ENCODE measurements around the gene RRH.
"Not testable (repeated sequence)": the region's sequence is repeated elsewhere in the genome, so short reads cannot be mapped to it uniquely, and the experiment has no call there.

Gene RRH, protein sequence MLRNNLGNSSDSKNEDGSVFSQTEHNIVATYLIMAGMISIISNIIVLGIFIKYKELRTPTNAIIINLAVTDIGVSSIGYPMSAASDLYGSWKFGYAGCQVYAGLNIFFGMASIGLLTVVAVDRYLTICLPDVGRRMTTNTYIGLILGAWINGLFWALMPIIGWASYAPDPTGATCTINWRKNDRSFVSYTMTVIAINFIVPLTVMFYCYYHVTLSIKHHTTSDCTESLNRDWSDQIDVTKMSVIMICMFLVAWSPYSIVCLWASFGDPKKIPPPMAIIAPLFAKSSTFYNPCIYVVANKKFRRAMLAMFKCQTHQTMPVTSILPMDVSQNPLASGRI

DNA sequence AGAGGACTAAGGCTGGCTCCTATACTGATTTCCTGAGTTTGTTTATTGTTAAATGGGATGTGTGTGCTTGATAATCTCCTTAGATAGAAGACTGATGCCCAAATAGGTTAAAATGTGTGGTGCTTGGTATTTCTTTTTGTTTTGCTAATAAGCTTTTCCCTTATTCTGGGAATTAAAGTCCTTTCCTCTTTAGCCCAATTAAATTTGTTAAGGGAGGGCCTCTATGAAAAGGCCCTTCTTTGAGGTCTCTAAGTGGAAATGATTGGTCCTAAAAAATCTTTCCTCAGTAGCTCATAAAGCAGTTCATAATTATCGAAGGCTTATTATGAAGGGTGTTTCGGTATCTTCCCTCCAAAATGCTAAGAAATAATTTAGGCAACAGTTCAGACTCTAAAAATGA is at the start of gene RRH:
TSS of gene RRH (plus strand) at position 301 of the 400 bp plus-strand sequence. CDS start at position 357, 56 bp downstream.
- no peak for DNase-seq (ENCODE audit: low read depth)

DNA sequence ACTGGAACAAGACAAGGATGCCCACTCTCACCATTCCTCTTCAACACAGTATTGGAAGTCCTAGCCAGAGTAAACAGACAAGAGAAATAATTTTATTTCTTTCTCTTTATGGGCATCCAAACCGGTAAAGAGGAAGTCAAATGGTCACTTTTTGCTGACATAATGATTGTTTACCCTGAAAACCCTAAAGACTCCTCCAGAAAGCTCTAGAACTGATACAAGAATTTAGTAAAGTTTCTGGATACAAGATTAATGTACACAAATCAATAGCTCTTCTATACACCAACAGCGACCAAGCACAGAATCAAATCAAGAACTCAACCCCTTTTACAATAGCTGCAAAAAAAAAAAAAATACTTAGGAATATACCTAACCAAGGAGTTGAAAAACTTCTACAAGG is 45.7 kb upstream of the RRH start:
- DNase-seq (ENCODE audit: low read depth) = not testable (repeated sequence)

DNA sequence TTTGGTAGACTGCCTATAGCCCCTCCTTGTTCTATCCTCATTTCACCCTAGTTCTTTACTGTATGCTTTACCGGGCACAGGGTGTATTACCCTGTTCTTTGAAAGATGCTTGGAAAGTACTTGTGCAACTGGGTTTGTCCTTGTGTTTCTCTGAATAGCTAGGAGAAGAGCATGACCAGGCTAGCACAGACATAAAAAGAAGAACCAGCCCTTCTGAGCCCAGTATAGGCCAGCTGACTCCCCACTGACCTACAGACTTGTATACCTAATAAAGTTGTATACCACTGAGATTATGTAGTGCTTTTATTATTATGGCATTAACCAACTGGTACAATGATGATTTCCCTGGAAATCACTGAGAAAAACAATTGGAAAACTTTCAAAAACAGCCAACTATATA is 40.9 kb upstream of the RRH start:
- no peak for DNase-seq (ENCODE audit: low read depth)

DNA sequence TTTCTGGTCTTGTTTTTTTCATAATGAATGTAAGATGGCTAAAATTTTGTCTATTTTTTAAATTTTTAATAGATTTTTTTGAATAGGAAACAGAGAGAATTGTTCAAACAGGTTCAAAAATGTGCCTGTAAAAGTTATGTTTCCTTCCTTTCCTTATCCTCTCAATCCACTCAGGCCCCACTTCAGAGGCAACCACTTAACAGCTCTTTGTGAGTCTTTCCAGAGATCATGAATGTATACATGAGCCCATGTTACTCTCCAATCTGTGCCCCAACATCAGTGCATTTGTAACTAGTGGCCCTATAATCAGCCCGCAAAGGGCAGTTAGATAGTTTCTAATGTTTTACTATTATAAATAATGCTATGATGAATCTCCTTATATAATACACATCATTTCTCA is 40.0 kb upstream of the RRH start:
- no peak for DNase-seq (ENCODE audit: low read depth)

DNA sequence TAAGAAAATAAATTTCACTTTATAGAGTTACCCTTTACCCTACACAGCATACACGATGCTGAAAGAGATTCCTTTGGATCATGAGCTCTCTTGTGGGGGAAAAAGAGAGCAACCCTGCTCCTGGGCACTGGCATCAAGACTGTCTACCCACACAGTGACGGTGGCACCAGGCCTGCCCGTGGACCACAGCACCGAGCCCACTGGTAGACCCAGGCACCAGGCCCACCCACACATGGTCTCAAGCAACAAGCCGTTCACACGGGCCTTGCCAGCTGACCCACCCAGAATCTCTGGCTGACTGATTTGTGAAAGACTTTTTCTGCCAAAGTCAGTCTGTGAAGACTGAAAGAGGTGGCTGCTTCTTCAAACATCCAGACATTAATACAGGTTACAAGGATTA is 32.7 kb upstream of the RRH start:
- DNase-seq (ENCODE audit: low read depth) = no peak

DNA sequence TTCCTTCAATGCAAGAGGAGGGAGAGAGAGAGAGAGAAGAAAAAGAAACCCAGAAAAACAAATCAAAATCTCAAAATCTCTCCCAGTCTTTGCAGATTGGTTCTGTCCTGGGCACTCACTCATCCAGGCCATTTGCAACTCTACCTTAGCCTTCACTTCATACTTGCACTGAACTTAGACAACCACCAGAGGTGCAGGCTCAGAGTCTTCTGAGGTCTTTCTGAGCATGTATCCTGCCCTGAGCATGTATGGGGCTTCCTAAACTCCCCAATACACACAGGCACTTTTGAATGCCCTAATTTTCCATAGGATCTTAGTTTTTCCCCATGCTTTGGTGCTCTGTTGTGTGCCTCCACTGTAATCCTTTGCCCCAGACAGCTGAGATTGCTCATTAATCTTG is 28.9 kb upstream of the RRH start:
- no peak for DNase-seq (ENCODE audit: low read depth)

DNA sequence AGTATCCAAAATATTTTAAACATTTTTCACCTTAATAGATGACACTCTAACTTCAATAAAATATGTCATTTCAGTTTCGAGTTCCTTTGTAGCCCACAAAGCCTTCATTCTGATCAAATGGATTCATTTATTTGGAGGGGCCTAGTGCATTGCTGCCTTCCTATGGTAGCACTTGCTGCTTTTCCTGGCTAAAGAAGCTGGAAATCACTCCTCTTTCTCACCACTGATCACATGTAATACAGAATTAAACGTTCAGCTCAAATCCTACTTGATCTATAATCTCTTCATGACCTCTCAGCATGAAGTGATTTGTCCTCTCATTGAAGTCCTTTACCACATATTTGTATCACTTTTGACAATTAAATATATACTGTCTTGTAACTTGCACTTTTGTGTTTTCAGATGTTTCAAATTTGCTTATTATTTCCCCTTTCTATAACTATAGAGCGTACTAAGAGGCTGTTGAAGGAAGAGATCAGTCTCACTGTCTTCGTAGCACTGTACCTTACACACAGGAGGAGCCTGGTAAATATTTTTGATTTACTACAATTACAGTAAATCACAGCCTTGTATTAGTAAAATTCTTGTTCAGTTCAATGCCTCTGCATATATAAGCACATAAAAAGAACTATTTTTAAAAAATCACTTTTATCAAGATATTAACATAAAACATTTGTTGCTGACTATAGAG is 26.5 kb upstream of the RRH start:
- no peak for DNase-seq (ENCODE audit: low read depth)

DNA sequence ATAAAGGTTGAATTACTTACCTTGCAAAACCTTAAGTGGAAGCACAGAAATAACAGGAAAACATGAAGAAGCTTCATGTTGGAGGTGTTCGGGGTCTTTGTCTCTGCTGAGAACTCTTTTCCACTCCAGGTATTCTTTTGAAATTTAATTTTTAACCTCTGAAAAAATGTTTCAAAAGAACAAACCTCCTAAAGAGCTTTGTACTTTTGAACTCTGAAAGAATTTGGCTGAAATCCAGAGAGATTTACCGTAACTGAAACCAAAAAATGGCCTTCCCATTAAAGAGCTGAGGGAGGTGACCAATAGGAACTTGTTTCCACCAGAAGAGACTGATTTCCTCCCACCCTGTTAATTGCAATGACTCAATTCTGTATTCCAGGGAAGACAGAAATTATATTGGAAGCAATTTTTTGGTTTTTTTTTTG is 25.9 kb upstream of the RRH start, which contains the start of gene CFI:
TSS of gene CFI (minus strand) at position 105 of the 425 bp plus-strand sequence. CDS start at position 77, 28 bp downstream.
- no peak for DNase-seq (ENCODE audit: low read depth)

DNA sequence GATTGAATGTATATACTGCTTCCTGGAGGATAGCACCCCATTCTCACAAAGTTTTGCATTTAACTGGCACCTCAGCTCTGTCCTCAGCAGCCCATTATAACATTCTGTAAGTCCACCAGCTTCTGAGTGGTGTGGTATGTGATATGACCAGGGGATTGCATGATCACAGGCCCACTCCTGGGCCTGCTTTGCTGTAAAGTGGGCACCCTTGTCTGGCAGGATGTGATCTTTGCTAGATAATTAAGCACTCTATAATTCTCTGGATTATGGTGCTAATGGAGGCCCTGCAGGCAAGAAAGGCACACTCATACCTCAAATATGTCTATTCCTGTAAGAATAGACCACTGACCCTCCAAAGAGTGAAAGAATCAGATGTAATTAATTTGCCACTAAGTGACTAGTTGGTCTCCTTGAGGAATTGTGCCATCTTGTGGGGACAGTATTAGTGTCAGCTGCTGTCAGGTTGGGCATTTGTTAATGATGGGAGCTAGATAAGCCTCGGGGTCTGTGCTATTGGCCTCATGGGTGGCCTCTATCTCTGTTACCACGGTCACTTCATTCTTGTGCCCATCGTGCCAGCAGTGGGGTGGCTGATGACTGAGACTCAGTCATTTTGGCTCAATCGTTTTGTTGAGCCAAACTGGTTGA is 23.7 kb upstream of the RRH start:
- no peak for DNase-seq (ENCODE audit: low read depth)

DNA sequence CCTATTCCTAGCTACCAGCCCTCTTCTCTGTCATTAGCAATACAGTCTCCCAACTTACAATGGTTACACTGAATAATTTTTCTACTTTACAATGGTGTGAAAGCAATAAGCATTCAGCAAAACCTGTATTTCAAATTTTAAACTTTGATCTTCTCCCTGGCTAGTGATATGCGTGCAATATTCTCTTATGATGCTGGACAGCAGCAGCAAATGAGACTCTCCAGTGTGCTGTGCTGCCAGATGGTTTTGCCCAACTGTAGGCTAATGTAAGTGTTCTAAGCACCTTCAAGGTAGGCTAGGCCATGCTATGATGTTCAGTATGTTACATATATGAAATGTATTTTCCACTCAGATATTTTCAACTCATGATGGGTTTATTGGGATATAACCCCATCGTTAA is 18.1 kb upstream of the RRH start:
- DNase-seq (ENCODE audit: low read depth) = no peak

DNA sequence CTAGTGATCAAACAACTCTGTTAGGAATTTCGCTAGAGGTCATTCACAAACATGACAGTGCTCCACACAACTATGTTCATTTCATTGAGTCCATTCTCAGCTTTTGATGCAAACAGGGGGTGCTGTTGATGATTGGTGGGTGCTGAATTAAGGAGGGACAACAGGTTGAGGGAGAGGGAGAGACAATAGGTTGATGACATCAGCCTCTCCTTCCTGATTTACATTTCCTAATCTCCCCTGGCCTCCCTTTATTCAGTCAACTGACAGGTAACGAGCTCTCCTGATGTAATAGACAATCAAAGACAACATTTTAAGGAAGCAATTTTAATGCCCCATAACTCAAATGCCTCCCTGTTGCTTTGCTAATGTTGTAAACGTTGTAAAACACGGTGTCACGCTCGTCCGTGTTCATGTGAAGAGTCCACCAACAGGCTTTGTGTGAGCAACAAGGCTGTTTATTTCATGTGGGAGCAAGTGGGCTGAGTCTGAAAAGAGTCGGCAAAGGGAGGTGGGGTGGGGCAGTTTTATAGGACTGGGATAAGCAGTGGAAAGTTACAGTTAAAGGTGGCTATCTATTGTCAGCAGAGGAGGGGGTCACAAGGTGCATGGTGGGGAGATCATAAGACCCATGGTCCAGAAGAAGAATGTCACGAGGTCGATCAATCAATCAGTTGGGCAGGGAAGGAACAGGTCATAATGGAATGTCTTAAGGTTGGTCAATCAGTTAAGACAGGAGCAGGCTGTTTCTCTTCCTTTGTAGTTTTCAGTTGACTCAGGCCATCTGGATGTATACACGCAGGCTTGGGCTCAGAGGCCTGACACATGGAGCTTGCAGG is 17.0 kb upstream of the RRH start:
- no peak for DNase-seq (ENCODE audit: low read depth)

DNA sequence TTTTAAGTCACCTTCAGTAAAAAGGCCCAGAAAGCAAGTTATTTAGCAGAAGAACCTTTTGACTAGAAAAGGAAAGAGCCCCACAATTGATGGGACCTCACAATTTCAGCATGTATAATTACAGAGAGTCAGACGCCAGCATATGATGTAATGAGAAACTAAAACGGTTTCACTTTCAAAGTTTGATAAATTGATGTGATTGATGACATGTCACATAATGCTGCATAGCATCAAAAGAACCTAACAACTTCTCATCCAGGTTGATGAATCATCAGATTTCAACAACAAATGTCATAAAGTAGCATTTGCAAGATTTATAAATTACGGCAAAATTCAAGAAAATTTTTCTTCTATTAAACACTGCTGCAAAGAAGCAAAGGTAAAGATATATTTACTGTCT is 16.1 kb upstream of the RRH start:
- DNase-seq (ENCODE audit: low read depth) = no peak

DNA sequence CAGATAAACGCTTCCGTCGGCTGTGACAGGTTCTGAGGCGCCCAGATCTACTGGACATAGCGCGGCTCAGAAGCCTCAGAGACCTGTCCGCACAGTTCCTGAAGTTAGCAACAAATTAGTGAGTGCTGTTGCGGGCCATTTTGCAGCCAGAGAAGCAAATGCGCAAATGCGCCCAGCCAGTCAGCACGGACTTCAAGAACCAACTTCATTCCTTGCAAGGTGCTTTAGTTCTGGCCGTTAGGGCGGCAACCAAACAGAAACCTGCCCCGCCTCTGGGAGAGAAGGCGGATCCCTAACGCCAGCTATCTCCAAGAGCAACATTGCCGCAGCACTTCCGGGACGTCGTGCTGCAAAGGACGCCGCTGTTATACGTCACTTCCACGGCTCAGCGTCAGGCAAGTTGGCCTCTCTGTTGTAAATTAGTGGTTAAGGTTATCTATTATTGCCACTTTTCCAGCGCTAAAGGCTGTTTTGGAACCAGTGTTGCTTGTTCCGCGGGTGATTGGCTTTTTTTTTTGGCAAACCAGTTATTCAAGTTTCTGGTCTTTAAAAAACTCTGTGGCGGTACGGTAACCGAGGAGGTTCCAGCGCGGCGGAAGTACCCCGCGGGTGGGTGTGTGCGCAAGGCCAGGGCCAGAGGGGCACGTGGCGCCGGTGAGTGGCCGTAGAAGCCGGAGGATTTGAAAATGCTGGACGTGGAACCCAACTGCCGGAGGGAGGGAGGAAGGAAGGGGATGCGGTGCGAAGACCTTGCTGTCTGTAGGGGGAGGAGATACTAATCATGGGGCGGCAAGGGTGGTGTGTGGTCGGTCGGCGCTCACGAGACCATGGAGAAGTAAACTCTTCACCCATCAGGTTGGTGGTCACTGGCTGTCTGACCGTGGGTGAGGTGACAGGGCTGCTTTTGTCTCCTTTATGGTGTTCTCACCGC is 12.4 kb upstream of the RRH start, which contains the start of gene GAR1:
TSS of gene GAR1 (plus strand) at position 612 of the 931 bp plus-strand sequence. CDS start 403 bp downstream, outside the sequence.
- DNase-seq (ENCODE audit: low read depth) = peak; percentile 86

DNA sequence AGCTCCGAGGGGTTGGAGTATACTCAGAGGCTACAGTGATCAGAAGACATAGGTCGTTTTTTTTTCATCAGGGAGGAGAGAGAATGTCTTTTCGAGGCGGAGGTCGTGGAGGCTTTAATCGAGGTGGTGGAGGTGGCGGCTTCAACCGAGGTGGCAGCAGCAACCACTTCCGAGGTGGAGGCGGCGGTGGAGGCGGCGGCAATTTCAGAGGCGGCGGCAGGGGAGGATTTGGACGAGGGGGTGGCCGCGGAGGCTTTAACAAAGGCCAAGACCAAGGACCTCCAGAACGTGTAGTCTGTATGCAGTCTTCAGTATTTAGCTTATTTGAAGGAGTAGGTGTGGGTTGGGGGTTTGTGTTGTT is 11.7 kb upstream of the RRH start:
- peak; percentile 20 for DNase-seq (ENCODE audit: low read depth)

DNA sequence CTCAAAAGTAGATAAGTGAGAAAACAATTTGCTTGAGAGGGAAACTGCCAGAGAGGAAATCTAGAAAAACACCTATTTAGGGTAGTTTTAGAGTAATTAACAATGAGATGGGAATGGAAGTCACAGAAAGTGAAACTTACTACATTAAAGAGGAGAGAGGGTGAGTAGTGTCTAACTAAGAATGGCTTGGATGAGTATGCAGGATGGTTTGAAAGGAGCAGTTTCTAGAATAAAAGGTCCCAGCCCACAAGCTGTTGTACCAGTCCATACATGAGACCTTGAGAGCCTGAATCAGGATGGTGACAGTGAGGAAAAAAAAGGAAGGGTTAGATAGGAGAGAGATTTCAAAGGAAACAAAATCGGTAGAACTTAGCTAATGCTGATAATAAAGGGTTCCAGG is 10.9 kb upstream of the RRH start:
- no peak for DNase-seq (ENCODE audit: low read depth)

DNA sequence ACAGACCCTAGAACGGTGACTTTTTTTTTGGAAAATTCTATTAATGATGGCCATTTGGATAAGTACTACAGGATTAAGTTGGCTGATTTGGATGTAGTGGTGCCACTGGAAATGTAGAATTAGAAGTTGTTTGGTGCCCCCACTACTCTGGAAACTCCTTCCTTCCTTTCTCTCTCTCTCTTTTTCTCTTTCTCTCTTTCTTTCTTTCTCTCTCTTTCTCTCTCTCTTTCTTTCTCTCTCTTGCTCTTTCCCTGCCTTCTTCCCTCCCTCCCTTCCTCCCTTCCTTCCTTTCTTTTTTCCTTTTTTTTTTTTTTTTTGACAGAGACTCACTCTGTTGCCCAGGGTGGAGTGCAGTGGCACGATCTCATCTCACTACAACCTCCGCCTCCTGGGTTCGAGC is 9.5 kb upstream of the RRH start:
- no peak for DNase-seq (ENCODE audit: low read depth)

DNA sequence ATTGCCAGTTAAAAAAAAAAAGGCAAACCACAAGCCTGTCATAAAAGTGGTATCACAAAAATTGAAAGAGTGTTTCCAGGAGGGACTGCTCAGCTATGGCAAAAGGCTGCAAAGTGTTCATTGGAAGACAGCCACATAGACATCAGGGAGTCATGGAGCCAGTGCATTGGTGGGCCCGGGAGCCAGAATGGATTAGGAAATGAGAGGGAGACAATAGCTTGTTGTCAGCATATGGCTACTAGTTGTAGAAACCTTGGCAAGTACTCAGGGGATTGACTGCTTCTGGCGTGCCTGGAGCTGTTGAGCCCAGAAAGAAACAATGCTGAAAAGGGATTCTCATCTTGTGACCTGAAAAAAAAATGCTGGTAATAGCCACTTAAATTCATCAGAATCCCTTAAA is 7.2 kb upstream of the RRH start:
- DNase-seq (ENCODE audit: low read depth) = no peak

DNA sequence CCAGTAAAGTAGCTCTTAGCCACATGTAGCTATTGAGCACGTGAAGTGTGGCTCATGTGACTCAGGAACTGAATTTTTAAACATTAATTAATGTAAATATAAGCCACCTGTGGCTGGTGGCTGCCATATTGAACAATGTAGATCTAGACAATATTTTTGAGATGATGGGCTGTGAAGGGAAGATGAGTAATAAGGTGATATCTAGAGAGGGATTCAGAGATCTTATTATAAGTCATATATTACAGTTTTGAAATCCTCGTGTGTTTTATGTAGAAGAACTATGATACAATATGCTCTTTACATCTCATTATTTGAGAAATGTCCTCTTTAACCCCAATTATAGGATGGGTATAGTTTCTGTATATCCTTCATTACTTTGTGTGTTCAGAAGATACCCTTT is 6.6 kb upstream of the RRH start:
- DNase-seq (ENCODE audit: low read depth) = no peak

DNA sequence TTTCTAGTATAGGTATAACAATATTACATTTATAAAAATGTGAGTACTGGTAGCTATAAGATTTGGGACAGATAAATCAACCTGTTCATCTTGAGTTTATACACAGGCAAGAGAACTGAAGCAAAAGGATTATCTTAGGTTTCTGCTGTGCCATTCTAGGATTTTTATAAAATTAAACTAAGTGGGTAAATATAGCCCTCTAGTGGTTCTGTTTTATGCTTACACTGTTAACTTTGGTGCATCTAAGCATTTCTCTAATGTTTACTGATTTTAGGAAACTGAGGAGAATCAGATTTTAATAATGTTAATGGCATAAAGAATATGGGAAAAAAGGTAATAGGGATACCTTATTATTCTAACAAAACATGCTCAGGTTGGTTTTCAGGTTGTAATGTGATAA is 1.1 kb upstream of the RRH start:
- DNase-seq (ENCODE audit: low read depth) = no peak

DNA sequence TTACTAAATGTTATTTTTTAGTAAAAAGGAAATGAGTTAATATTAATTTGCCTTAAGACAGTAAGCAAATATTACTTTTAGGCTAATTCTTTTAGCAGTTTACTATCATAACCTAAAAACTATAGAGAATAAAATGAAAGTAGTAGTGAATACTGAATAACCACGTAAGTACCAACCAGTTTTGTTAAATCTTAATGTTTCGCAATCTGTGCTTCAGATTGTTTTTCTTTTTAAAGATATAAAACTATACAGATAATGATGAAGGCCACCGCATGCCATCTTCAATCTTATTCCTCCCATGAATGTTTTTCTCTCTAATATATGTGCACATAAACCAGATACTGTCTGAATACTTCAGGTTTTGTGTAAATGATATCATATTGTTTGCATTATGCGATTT is 6.0 kb downstream of the RRH start:
- no peak for DNase-seq (ENCODE audit: low read depth)

DNA sequence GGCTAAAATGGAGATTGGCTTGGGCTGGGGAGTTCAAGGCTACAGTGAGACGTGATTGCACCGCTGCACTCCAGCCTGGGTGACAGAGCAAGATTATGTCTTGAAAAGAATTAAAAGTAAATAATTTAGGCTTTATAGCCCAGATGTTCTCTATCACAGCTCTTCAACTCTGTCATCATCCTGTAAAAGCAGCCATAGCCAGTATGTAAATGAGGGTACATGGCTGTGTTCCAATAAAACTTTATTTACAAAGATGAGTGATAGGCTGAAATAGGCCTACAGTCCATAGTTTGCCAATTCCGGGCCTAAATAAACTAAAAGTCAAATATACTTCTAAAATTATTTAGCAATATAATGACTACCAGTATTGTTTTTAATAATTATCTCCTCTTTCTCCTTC is 9.2 kb downstream of the RRH start:
- DNase-seq (ENCODE audit: low read depth) = no peak
